ENCODE results near the gene PAXX. TPM values are rescaled to one million over a fixed set of nuclear protein-coding genes. Genes with fewer than 3 reads are reported as not detected.

The PAXX gene
- total RNA-seq, 4 donors from 2014 or later, result 65.7 to 142 (median 68.9) TPM

Other genes with a start within 250 kb of the PAXX start
- gene LCN10, start 249.5 kb upstream of the PAXX start, total RNA-seq, result 10 to 100 TPM in 2 of 4 donors, 1 to 10 TPM in 2; 7.6 to 47.5 (median 17.4) TPM
- gene LCN6, start 243.9 kb upstream of the PAXX start, total RNA-seq, result 10 to 100 TPM; 14.2 to 70.0 (median 42.9) TPM
- under 1 TPM in 1 of 4 donors, not detected in 3; 0.39 TPM for gene LCN8, start 234.2 kb upstream of the PAXX start, total RNA-seq
- gene LCN15, start 227.9 kb upstream of the PAXX start, total RNA-seq, result not detected
- 10 to 100 TPM; 60.7 to 70.8 (median 66.9) TPM for gene TMEM141, start 201.1 kb upstream of the PAXX start, total RNA-seq
- gene CCDC183, start 196.1 kb upstream of the PAXX start, total RNA-seq, result 1 to 10 TPM; 1.5 to 5.1 (median 4.1) TPM
- 10 to 100 TPM; 63.0 to 74.5 (median 71.3) TPM for gene RABL6, start 184.5 kb upstream of the PAXX start, total RNA-seq
- gene AJM1, start 149.9 kb upstream of the PAXX start, total RNA-seq, result 1 to 10 TPM; 2.0 to 3.9 (median 3.7) TPM
- gene PHPT1, start 143.0 kb upstream of the PAXX start, total RNA-seq, result 10 to 100 TPM; 42.6 to 71.0 (median 66.7) TPM
- 1 to 10 TPM; 1.5 to 8.1 (median 4.4) TPM for gene MAMDC4, start 140.1 kb upstream of the PAXX start, total RNA-seq
- 100 to 1,000 TPM; 251 to 337 (median 266) TPM for gene EDF1, start 126.1 kb upstream of the PAXX start, total RNA-seq
- 10 to 100 TPM in 3 of 4 donors, 1 to 10 TPM in 1; 5.0 to 10.8 (median 10.6) TPM for gene TRAF2, start 105.9 kb upstream of the PAXX start, total RNA-seq
- gene FBXW5, start 47.7 kb upstream of the PAXX start, total RNA-seq, result 100 to 1,000 TPM; 138 to 227 (median 193) TPM
- 1 to 10 TPM in 2 of 4 donors, not detected in 2; 3.3 to 5.1 TPM for gene C8G, start 47.2 kb upstream of the PAXX start, total RNA-seq
- gene LCN12, start 40.1 kb upstream of the PAXX start, total RNA-seq, result 10 to 100 TPM in 2 of 4 donors, 1 to 10 TPM in 2; 2.4 to 16.8 (median 7.8) TPM
- 1,000 to 10,000 TPM; 1,059 to 8,972 (median 6,550) TPM for gene PTGDS, start 14.9 kb upstream of the PAXX start, total RNA-seq
- 10 to 100 TPM; 14.7 to 86.3 (median 64.3) TPM for gene LCNL1, start 9.4 kb upstream of the PAXX start, total RNA-seq
- 100 to 1,000 TPM in 1 of 4 donors, 10 to 100 TPM in 2, 1 to 10 TPM in 1; 1.2 to 120 (median 38.0) TPM for gene CLIC3, start 4.1 kb downstream of the PAXX start, total RNA-seq
- gene ABCA2, start 35.8 kb downstream of the PAXX start, total RNA-seq, result 100 to 1,000 TPM; 136 to 291 (median 196) TPM
- gene FUT7, start 39.7 kb downstream of the PAXX start, total RNA-seq, result under 1 TPM in 1 of 4 donors, not detected in 3; 0.60 TPM
- gene NPDC1, start 53.8 kb downstream of the PAXX start, total RNA-seq, result 100 to 1,000 TPM in 3 of 4 donors, 10 to 100 TPM in 1; 80.6 to 269 (median 182) TPM
- gene ENTPD2, start 61.6 kb downstream of the PAXX start, total RNA-seq, result 10 to 100 TPM in 3 of 4 donors, 1 to 10 TPM in 1; 7.0 to 21.0 (median 18.1) TPM
- gene SAPCD2, start 78.1 kb downstream of the PAXX start, total RNA-seq, result under 1 TPM in 2 of 4 donors, not detected in 2; 0.22 to 0.90 TPM
- 10 to 100 TPM in 2 of 4 donors, 1 to 10 TPM in 2; 8.1 to 20.7 (median 12.3) TPM for gene UAP1L1, start 85.1 kb downstream of the PAXX start, total RNA-seq
- gene MAN1B1, start 94.6 kb downstream of the PAXX start, total RNA-seq, result 10 to 100 TPM; 47.3 to 58.1 (median 52.1) TPM
- gene DPP7, start 122.3 kb downstream of the PAXX start, total RNA-seq, result 100 to 1,000 TPM in 3 of 4 donors, 10 to 100 TPM in 1; 74.7 to 272 (median 145) TPM
- gene GRIN1, start 146.7 kb downstream of the PAXX start, total RNA-seq, result under 1 TPM in 1 of 4 donors, not detected in 3; 0.21 TPM
- gene LRRC26, start 177.6 kb downstream of the PAXX start, total RNA-seq, result not detected
- not detected for gene TMEM210, start 179.6 kb downstream of the PAXX start, total RNA-seq
- gene ANAPC2, start 196.1 kb downstream of the PAXX start, total RNA-seq, result 10 to 100 TPM; 41.6 to 73.0 (median 58.9) TPM
- 10 to 100 TPM; 37.3 to 73.9 (median 53.5) TPM for gene SSNA1, start 196.3 kb downstream of the PAXX start, total RNA-seq
- 10 to 100 TPM in 1 of 4 donors, 1 to 10 TPM in 3; 6.8 to 12.3 (median 8.9) TPM for gene TPRN, start 208.3 kb downstream of the PAXX start, total RNA-seq
- 10 to 100 TPM; 23.1 to 47.9 (median 30.0) TPM for gene TMEM203, start 213.2 kb downstream of the PAXX start, total RNA-seq
- gene NDOR1, start 213.3 kb downstream of the PAXX start, total RNA-seq, result 10 to 100 TPM in 3 of 4 donors, 1 to 10 TPM in 1; 9.4 to 20.1 (median 14.3) TPM
- 1 to 10 TPM in 3 of 4 donors, under 1 TPM in 1; 0.63 to 8.1 (median 1.5) TPM for gene RNF208, start 229.8 kb downstream of the PAXX start, total RNA-seq
- not detected for gene CYSRT1, start 232.8 kb downstream of the PAXX start, total RNA-seq
- not detected for gene RNF224, start 235.1 kb downstream of the PAXX start, total RNA-seq
- not detected for gene SLC34A3, start 238.5 kb downstream of the PAXX start, total RNA-seq
- gene TUBB4B, start 248.9 kb downstream of the PAXX start, total RNA-seq, result 100 to 1,000 TPM; 102 to 190 (median 161) TPM

All from tibial nerve (tissue), 4 donors.